Endothelial cell of umbilical vein (primary cell): ENCODE results near the gene ARHGAP31. TPM values are rescaled to one million over a fixed set of nuclear protein-coding genes. Genes with fewer than 3 reads are reported as not detected.

Experiments used
- BruUV-seq: library from RNA; stranded (reverse); fragments of 400-500 nt; replicated peaks from 2 replicates; lab custom pipeline; 2021; lab: Mats Ljungman, UMichigan
- CTCF ChIA-PET: fragments of 300-600, 350-600 bp; sonication (Branson Sonifier 250); formaldehyde crosslinking; loops from one replicate; lab custom pipeline; 2021; ENCODE audit warnings: antibody characterized with exemption, inconsistent platforms; lab: Charles Lee
- POLR2A ChIA-PET: fragments of 300-600, 350-600 bp; sonication (Branson Sonifier 250); formaldehyde crosslinking; loops from one replicate; lab custom pipeline; 2021; ENCODE audit warnings: antibody characterized with exemption, inconsistent platforms; lab: Charles Lee
- DNase-seq: peaks from one replicate; pipeline ENCODE4 v3.0.0-alpha.2; 2011; ENCODE audit warnings: low read depth, low spot score
- FAIRE-seq: peaks from 2 replicates; lab custom pipeline; 2011; peaks lifted over from hg19 to GRCh38; lab: Jason Lieb, UNC
- H2AFZ ChIP-seq: 2 replicates; pipeline ENCODE4 v1.6.0; 2012; ENCODE audit warnings: low read depth, low read length, control low read depth, inconsistent platforms
- H3K27ac ChIP-seq: 2 replicates; pipeline ENCODE4 v1.5.1; 2011; ENCODE audit warnings: low read depth, mild to moderate bottlenecking, control low read depth, low read length, moderate library complexity; ENCODE audit not compliant: insufficient read depth
- H3K27me3 ChIP-seq, 2 experiments: 2 replicates each; pipeline versions ENCODE4 v1.6.0 to v1.6.1; 2011; ENCODE audit warnings: low read length in 2 of 2, mixed read lengths in 1 of 2; ENCODE audit not compliant: control insufficient read depth in 2 of 2, insufficient read depth in 2 of 2
- H3K36me3 ChIP-seq, 2 experiments: 2 replicates in 1 of 2; 3 replicates in 1 of 2; pipeline ENCODE4 v1.5.1; 2011; ENCODE audit warnings: low read length in 2 of 2, mild to moderate bottlenecking in 1 of 2, moderate library complexity in 1 of 2; ENCODE audit not compliant: control insufficient read depth in 2 of 2, insufficient read depth in 2 of 2; ENCODE audit errors: extremely low read depth in 1 of 2
- H3K4me1 ChIP-seq: 3 replicates; pipeline ENCODE4 v1.5.1; 2011; ENCODE audit warnings: mild to moderate bottlenecking, low read length; ENCODE audit not compliant: control insufficient read depth, insufficient read depth; ENCODE audit errors: extremely low read depth
- H3K4me2 ChIP-seq: 2 replicates; pipeline ENCODE4 v1.6.1; 2011; ENCODE audit warnings: low read length, control low read depth, mixed read lengths; ENCODE audit not compliant: insufficient read depth
- H3K4me3 ChIP-seq, 3 experiments: fragments of 200-600 bp in 1 of 3; sonication (generic), shearing (Covaris generic) in 1 of 3; replicated peaks in 1 of 3; 2 replicates each; pipeline ENCODE4 v1.5.1; 2011 to 2016; ENCODE audit warnings: control low read depth in 3 of 3, low read length in 3 of 3, mild to moderate bottlenecking in 2 of 3, inconsistent platforms in 1 of 3, low read depth in 1 of 3, moderate library complexity in 1 of 3; ENCODE audit not compliant: insufficient read depth in 1 of 3
- H3K79me2 ChIP-seq: 2 replicates; pipeline ENCODE4 v1.6.0; 2012; ENCODE audit warnings: low read length, inconsistent platforms; ENCODE audit not compliant: control insufficient read depth, insufficient read depth
- H3K9ac ChIP-seq: replicated peaks from 2 replicates; pipeline ENCODE3; 2011; ENCODE audit warnings: low read length, control low read depth; ENCODE audit not compliant: insufficient read depth; ENCODE audit errors: extremely low read depth
- H3K9me1 ChIP-seq: replicated peaks from 3 replicates; pipeline ENCODE4 v1.6.0; 2011; ENCODE audit warnings: mild to moderate bottlenecking, low read length; ENCODE audit not compliant: control insufficient read depth, insufficient read depth; ENCODE audit errors: extremely low read depth
- H3K9me3 ChIP-seq: replicated peaks from 2 replicates; pipeline ENCODE4 v1.5.1; 2012; ENCODE audit warnings: low read length, inconsistent platforms; ENCODE audit not compliant: control insufficient read depth, insufficient read depth
- H4K20me1 ChIP-seq: replicated peaks from 2 replicates; pipeline ENCODE3; 2011; ENCODE audit warnings: mild to moderate bottlenecking, low read length; ENCODE audit not compliant: control insufficient read depth, insufficient read depth; ENCODE audit errors: extremely low read depth
- EZH2 ChIP-seq: IDR thresholded peaks from 2 replicates; pipeline ENCODE4 v1.6.1; 2012; ENCODE audit warnings: borderline replicate concordance, low read depth, mild to moderate bottlenecking, moderate library complexity, low read length, inconsistent platforms; ENCODE audit not compliant: severe bottlenecking
- FOS ChIP-seq: IDR thresholded peaks from 2 replicates; pipeline ENCODE4 v1.6.1; 2011; ENCODE audit warnings: mild to moderate bottlenecking, low read length, moderate library complexity, borderline replicate concordance; ENCODE audit not compliant: insufficient read depth
- GATA2 ChIP-seq: IDR thresholded peaks from 2 replicates; pipeline ENCODE4 v1.7.0; 2011; ENCODE audit warnings: low read depth, mild to moderate bottlenecking, moderate library complexity, mixed read lengths, low read length; ENCODE audit not compliant: insufficient read length, insufficient read depth
- JUN ChIP-seq: IDR thresholded peaks from 2 replicates; pipeline ENCODE4 v1.6.1; 2011; ENCODE audit warnings: borderline replicate concordance, low read depth; ENCODE audit not compliant: insufficient read length, insufficient read depth
- MAX ChIP-seq: IDR thresholded peaks from 2 replicates; pipeline ENCODE4 v1.6.1; 2011; ENCODE audit not compliant: insufficient read depth, insufficient read length
- MYC ChIP-seq: IDR thresholded peaks from one replicate; pipeline ENCODE4 v1.6.1; 2011; ENCODE audit warnings: mild to moderate bottlenecking, low read depth, low read length
- POLR2A ChIP-seq: IDR thresholded peaks from 2 replicates; pipeline ENCODE4 v1.6.1; 2012; ENCODE audit warnings: low read depth, mild to moderate bottlenecking, control low read depth, low read length
- POLR2AphosphoS5 ChIP-seq: IDR thresholded peaks from 2 replicates; pipeline ENCODE4 v1.6.1; 2012; ENCODE audit warnings: low read depth, mild to moderate bottlenecking, control low read depth, low read length, moderate library complexity; ENCODE audit not compliant: insufficient read depth
- dilution Hi-C: fragments of 300-500 bp; cut with MboI; formaldehyde crosslinking; loops from one replicate; pipeline ENCODE4 v1.15.0; 2019; ENCODE audit warnings: low sequenced_read_pairs; ENCODE audit not compliant: extremely low pct_ligation_motif_present
- intact Hi-C: fragments of 100-400 bp; cut with micrococcal nuclease; formaldehyde crosslinking; loops from one replicate; pipeline ENCODE4 v1.10.0; 2022
- polyA plus RNA-seq, 4 experiments: library from polyadenylated mRNA; depleted of rRNA in 3 of 4; stranded (reverse) in 3 of 4; unstranded in 1 of 4; fragments of >200 nt; gene quantifications; 2 replicates each; pipeline versions ENCODE4 v1.2.1 to v1.2.3, GENCODE V29; 2011 to 2012; ENCODE audit warnings: missing spikeins in 1 of 4
- small RNA-seq: library from RNA; depleted of rRNA; stranded (forward); fragments of <200 nt; gene quantifications from one replicate; pipeline ENCODE3, GENCODE V24; 2012; ENCODE audit warnings: low replicate concordance, low read depth; ENCODE audit not compliant: insufficient read depth, insufficient read length
- total RNA-seq: library from RNA; stranded (reverse); gene quantifications from 2 replicates; pipeline ENCODE4 v1.2.3, GENCODE V29; 2021
- TF ChIP-seq, protein P1 (sequence below), 2 donors: IDR thresholded peaks; 1 replicate in 1 of 2; 2 replicates in 1 of 2; pipeline ENCODE4 v1.5.1; 2011; ENCODE audit warnings: low read length in 2 of 2, mild to moderate bottlenecking in 2 of 2, moderate library complexity in 2 of 2, control low read depth in 1 of 2, inconsistent platforms in 1 of 2, low read depth in 1 of 2; ENCODE audit not compliant: insufficient read depth in 1 of 2; ENCODE audit errors: extremely low read depth in 1 of 2

Gene ARHGAP31
- total and polyA plus RNA-seq, 2 donors (not counting 3 experiments of a cell fraction or from before 2014, with no cell fraction given), result 25.5 to 65.8 TPM

- Histone ChIP-seq H3K9me3 (no peaks in the 10 kb centered on the region), H3K79me2 (peaks cover 4% of the 10 kb centered on the region), H3K9me1 (no peaks in the 10 kb centered on the region), H3K27ac (peak overlapping the region; percentile 19), H3K36me3 (no peaks in the 10 kb centered on the region), H3K27me3 (no peaks in the 10 kb centered on the region), H4K20me1 (no peaks in the 10 kb centered on the region), H3K4me1 (peaks cover 13% of the 10 kb centered on the region), H3K4me2 (peak overlapping the region; percentile 93), H3K4me3 (peak overlapping the region; percentile 78 to 86 (median 80)), H3K9ac (peak overlapping the region; percentile 67), H2AFZ (peak overlapping the region; percentile 99)
- dilution Hi-C loops (no loop called here), intact Hi-C loops (loop anchor here (1.0 kb wide), 3 partner anchors 29 to 300 kb away; partner anchors contain the start of genes COX17 and TIMMDC1)
- DNase-seq (peak; percentile 62), FAIRE-seq (peak; percentile 43)
- ChIA-PET POLR2A (interaction anchor here (0.9 kb wide), 1 partner anchor 29 kb away, joined by 3 read pairs; the partner anchor contains the start of gene TIMMDC1), CTCF (interaction anchor here (1.7 kb wide), 2 partner anchors 29 to 211 kb away, joined by 5 to 16 read pairs; partner anchors contain the start of gene TIMMDC1)
- BruUV-seq, result no TSS peak
- TF ChIP-seq EZH2, result no peak
- TF ChIP-seq POLR2A, result no peak
- TF ChIP-seq FOS, result no peak
- no peak for TF ChIP-seq MAX
- no peak for TF ChIP-seq JUN
- TF ChIP-seq MYC, result no peak
- TF ChIP-seq POLR2AphosphoS5, result no peak
- TF ChIP-seq, protein P1, sequence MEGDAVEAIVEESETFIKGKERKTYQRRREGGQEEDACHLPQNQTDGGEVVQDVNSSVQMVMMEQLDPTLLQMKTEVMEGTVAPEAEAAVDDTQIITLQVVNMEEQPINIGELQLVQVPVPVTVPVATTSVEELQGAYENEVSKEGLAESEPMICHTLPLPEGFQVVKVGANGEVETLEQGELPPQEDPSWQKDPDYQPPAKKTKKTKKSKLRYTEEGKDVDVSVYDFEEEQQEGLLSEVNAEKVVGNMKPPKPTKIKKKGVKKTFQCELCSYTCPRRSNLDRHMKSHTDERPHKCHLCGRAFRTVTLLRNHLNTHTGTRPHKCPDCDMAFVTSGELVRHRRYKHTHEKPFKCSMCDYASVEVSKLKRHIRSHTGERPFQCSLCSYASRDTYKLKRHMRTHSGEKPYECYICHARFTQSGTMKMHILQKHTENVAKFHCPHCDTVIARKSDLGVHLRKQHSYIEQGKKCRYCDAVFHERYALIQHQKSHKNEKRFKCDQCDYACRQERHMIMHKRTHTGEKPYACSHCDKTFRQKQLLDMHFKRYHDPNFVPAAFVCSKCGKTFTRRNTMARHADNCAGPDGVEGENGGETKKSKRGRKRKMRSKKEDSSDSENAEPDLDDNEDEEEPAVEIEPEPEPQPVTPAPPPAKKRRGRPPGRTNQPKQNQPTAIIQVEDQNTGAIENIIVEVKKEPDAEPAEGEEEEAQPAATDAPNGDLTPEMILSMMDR (IDR thresholded peaks at IDR 0.05; ENCODE audit: extremely low read depth in 1 of 2, insufficient read depth in 1 of 2, low read depth in 1 of 2, low read length in 2 of 2), result no peak
- TF ChIP-seq GATA2, result no peak
Observed at GRCh38 chr3:119469418-119470189, 175.4 kb downstream of the ARHGAP31 start.

Small RNAs within 50 kb of the gene (small RNA-seq; reads per million reads assigned to genes)
- gene RNU6-1127P, result not detected

Other genes with a start within 250 kb of the ARHGAP31 start
- gene TEX55, start 148.2 kb upstream of the ARHGAP31 start, total RNA-seq, result not detected in 2 replicates
- not detected in 2 replicates for gene TEX55, start 148.2 kb upstream of the ARHGAP31 start, polyA plus RNA-seq
- not detected in 2 replicates for gene UPK1B, start 120.8 kb upstream of the ARHGAP31 start, total RNA-seq
- gene UPK1B, start 120.8 kb upstream of the ARHGAP31 start, polyA plus RNA-seq, result not detected in 2 replicates
- gene B4GALT4, start 53.5 kb upstream of the ARHGAP31 start, total RNA-seq, result 7.0 and 7.1 TPM in 2 replicates
- gene B4GALT4, start 53.5 kb upstream of the ARHGAP31 start, polyA plus RNA-seq, result 3.1 and 3.7 TPM in 2 replicates
- 53.0 and 56.0 TPM in 2 replicates for gene TMEM39A, start 169.2 kb downstream of the ARHGAP31 start, total RNA-seq
- 43.6 and 44.6 TPM in 2 replicates for gene TMEM39A, start 169.2 kb downstream of the ARHGAP31 start, polyA plus RNA-seq
- gene POGLUT1, start 174.6 kb downstream of the ARHGAP31 start, total RNA-seq, result 17.8 and 25.0 TPM in 2 replicates
- gene POGLUT1, start 174.6 kb downstream of the ARHGAP31 start, polyA plus RNA-seq, result 7.5 and 9.5 TPM in 2 replicates
- 76.2 and 80.8 TPM in 2 replicates for gene TIMMDC1, start 204.2 kb downstream of the ARHGAP31 start, total RNA-seq
- 49.2 and 61.4 TPM in 2 replicates for gene TIMMDC1, start 204.2 kb downstream of the ARHGAP31 start, polyA plus RNA-seq